GM20000 (cell line): Measurements from ENCODE around the gene AQP7.

Experiments
- DNase-seq: peaks from one replicate; pipeline ENCODE4 v3.0.0; 2012; ENCODE audit warnings: low spot score
- CTCF ChIP-seq: IDR thresholded peaks from 2 replicates; pipeline ENCODE4 v1.5.1; 2012; ENCODE audit warnings: mild to moderate bottlenecking, control low read depth; ENCODE audit errors: extremely low read depth, missing control alignments

AQP7 gene

GRCh38 chr9:33437898-33438297 is 35.5 kb upstream of the AQP7 start:
- no peak for TF ChIP-seq CTCF
- DNase-seq = no peak

GRCh38 chr9:33437205-33437604 is 34.8 kb upstream of the AQP7 start:
- DNase-seq = no peak
- TF ChIP-seq CTCF = no peak

- DNase-seq = no peak
- no peak for TF ChIP-seq CTCF
Measured at GRCh38 chr9:33436445-33436844, 34.1 kb upstream of the AQP7 start.

GRCh38 chr9:33435821-33436277 is 33.5 kb upstream of the AQP7 start:
- no peak for DNase-seq
- no peak for TF ChIP-seq CTCF

- no peak for TF ChIP-seq CTCF
- DNase-seq = no peak
Measured at GRCh38 chr9:33434317-33435105, 32.1 kb upstream of the AQP7 start.

- TF ChIP-seq CTCF = no peak
- no peak for DNase-seq
Measured at GRCh38 chr9:33433871-33434270, 31.5 kb upstream of the AQP7 start.

- no peak for DNase-seq
- TF ChIP-seq CTCF = no peak
Measured at GRCh38 chr9:33431420-33431819, 29.1 kb upstream of the AQP7 start.
